ENCODE measurements around the gene COL20A1. TPM values are rescaled to one million over a fixed set of nuclear protein-coding genes. Genes with fewer than 3 reads are reported as not detected.

COL20A1 gene
- total RNA-seq, 1 experiment from 2014 or later, result 2.3 TPM

DNA sequence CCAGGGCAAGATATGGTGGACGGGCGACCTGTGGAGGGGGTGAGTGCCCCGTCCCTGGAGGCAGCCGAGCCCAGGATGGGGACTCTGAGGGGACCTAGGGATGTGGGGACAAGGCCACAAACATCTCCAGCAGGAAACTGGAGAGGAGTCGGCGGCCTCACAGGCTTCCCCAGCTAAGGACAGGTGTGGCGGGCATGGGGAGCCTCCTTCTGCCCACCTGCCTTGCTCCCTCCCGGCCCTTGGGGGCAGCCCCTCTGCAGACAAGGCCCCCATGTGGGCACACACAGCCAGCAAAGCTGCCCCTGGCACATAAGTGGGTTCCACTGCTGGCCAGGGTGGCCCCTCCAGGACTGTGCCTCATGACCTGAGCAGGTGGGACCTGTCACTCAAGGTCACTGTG lies 63.5 kb downstream of the COL20A1 start:
- no peak for DNase-seq
- Histone ChIP-seq H3K9ac (ENCODE audit: extremely low read depth, insufficient read length, low read length) (no peak overlapping the region), H3K79me2 (ENCODE audit: insufficient read depth, low read length) (no peaks in the 10 kb centered on the region), H2BK120ac (ENCODE audit: low read depth, low read length, poor library complexity, severe bottlenecking) (no peak overlapping the region), H4K8ac (replicated peaks; ENCODE audit: insufficient read length, low read depth, low read length) (no peak overlapping the region), H3K27me3 (ENCODE audit: insufficient read depth, low read length) (no peaks in the 10 kb centered on the region; the same call in 1 of the 2 replicates), H2AK5ac (ENCODE audit: insufficient read length, low read length) (no peak overlapping the region), H3K14ac (ENCODE audit: insufficient read depth, low read length) (no peak overlapping the region; the same call in 1 of the 2 replicates), H4K91ac (ENCODE audit: insufficient read length, low read depth, low read length) (no peak overlapping the region), H3K4me1 (ENCODE audit: insufficient read depth, low read length) (no peaks in the 10 kb centered on the region), H2AFZ (ENCODE audit: low read length) (no peak overlapping the region), H3K79me1 (ENCODE audit: insufficient read depth, low read depth, low read length, poor library complexity, severe bottlenecking) (no peaks in the 10 kb centered on the region), H3T11ph (ENCODE audit: low read length) (no peak overlapping the region), H3K4ac (ENCODE audit: low read depth, low read length) (no peak overlapping the region), H2BK15ac (ENCODE audit: low read depth, low read length) (no peak overlapping the region), H2BK5ac (ENCODE audit: insufficient read length, low read length) (no peak overlapping the region), H3K27ac (ENCODE audit: insufficient read length, low read depth, low read length) (no peak overlapping the region), H3K18ac (ENCODE audit: insufficient read length, low read depth, low read length) (no peak overlapping the region), H3K4me2 (ENCODE audit: insufficient read depth, insufficient read length, low read length) (no peak overlapping the region), H2BK20ac (ENCODE audit: low read depth, low read length, poor library complexity, severe bottlenecking) (no peak overlapping the region), H4K5ac (ENCODE audit: insufficient read length, low read depth, low read length) (no peak overlapping the region), H4K20me1 (ENCODE audit: control insufficient read depth, insufficient read depth, insufficient read length) (no peaks in the 10 kb centered on the region), H3K23ac (ENCODE audit: insufficient read length, low read depth, low read length) (no peak overlapping the region), H3K9me3 (ENCODE audit: control insufficient read depth, low read depth, low read length) (no peaks in the 10 kb centered on the region), H3K23me2 (ENCODE audit: insufficient read length, low read depth, low read length, poor library complexity, severe bottlenecking) (peaks cover under 1% of the 10 kb centered on the region), H2BK12ac (ENCODE audit: insufficient read length, low read depth, low read length) (no peak overlapping the region), H3K56ac (ENCODE audit: insufficient read length, low read depth, low read length) (no peak overlapping the region)
- Mint-ChIP-seq H3K36me3 (ENCODE audit: insufficient read depth in 1 of 3, low read depth in 3 of 3) (no peaks in the 10 kb centered on the region), H3K27ac (no peak overlapping the region), H3K9me3 (no peaks in the 10 kb centered on the region), H3K27me3 (ENCODE audit: low read depth) (peaks cover 24% of the 10 kb centered on the region), H3K4me1 (peaks cover 5 to 12% of the 10 kb centered on the region in 2 experiments), H3K4me3 (no peak overlapping the region)
- TF ChIP-seq, protein P1, sequence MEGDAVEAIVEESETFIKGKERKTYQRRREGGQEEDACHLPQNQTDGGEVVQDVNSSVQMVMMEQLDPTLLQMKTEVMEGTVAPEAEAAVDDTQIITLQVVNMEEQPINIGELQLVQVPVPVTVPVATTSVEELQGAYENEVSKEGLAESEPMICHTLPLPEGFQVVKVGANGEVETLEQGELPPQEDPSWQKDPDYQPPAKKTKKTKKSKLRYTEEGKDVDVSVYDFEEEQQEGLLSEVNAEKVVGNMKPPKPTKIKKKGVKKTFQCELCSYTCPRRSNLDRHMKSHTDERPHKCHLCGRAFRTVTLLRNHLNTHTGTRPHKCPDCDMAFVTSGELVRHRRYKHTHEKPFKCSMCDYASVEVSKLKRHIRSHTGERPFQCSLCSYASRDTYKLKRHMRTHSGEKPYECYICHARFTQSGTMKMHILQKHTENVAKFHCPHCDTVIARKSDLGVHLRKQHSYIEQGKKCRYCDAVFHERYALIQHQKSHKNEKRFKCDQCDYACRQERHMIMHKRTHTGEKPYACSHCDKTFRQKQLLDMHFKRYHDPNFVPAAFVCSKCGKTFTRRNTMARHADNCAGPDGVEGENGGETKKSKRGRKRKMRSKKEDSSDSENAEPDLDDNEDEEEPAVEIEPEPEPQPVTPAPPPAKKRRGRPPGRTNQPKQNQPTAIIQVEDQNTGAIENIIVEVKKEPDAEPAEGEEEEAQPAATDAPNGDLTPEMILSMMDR (conservative IDR thresholded peaks at IDR 0.05), result no peak
- WGBS (ENCODE audit: extremely low coverage, insufficient read length, low lambda C conversion rate), result no CpG with 5 or more reads among the region's 8 CpGs

Data from H9 (cell line).